Loucy (cell line): ENCODE measurements around the gene VWA7.
"Not testable (repeated sequence)": the region's sequence is repeated elsewhere in the genome, so short reads cannot be mapped to it uniquely, and the experiment has no call there.

Source experiments
- H2AFZ ChIP-seq: fragments of 200-600 bp; sonication (generic); 2 replicates; pipeline ENCODE4 v1.6.0; 2016; ENCODE audit warnings: antibody characterized with exemption, mild to moderate bottlenecking, low read length, moderate library complexity
- H3F3A ChIP-seq: fragments of 200-600 bp; 2 replicates; pipeline ENCODE4 v1.6.0; 2016; ENCODE audit warnings: antibody characterized with exemption, low read depth, mild to moderate bottlenecking
- H3K27me3 ChIP-seq: fragments of 200-600 bp; sonication (generic); 2 replicates; pipeline ENCODE4 v1.6.1; 2014; ENCODE audit warnings: low read length, mild to moderate bottlenecking; ENCODE audit not compliant: insufficient read depth, poor library complexity, severe bottlenecking
- H3K36me3 ChIP-seq: fragments of 200-600 bp; sonication (generic); 2 replicates; pipeline ENCODE4 v1.6.1; 2016; ENCODE audit warnings: low read length; ENCODE audit not compliant: insufficient read depth
- H3K4me1 ChIP-seq: fragments of 200-600 bp; sonication (generic); 2 replicates; pipeline ENCODE4 v1.5.1; 2014; ENCODE audit warnings: low read length, mild to moderate bottlenecking; ENCODE audit not compliant: insufficient read depth, poor library complexity, severe bottlenecking
- H3K4me2 ChIP-seq: fragments of 200-600 bp; sonication (generic); 2 replicates; pipeline ENCODE4 v1.6.0; 2014; ENCODE audit warnings: antibody characterized with exemption, low read length, low read depth, mild to moderate bottlenecking; ENCODE audit not compliant: poor library complexity, severe bottlenecking
- H3K4me3 ChIP-seq: fragments of 200-600 bp; sonication (generic); 2 replicates; pipeline ENCODE4 v1.5.1; 2014; ENCODE audit warnings: low read length, mild to moderate bottlenecking, mixed read lengths; ENCODE audit not compliant: poor library complexity, severe bottlenecking
- H3K79me2 ChIP-seq: fragments of 200-600 bp; sonication (generic); 2 replicates; pipeline ENCODE4 v1.6.1; 2014; ENCODE audit warnings: low read length; ENCODE audit not compliant: insufficient read depth
- H3K9ac ChIP-seq: fragments of 200-600 bp; sonication (generic); 2 replicates; pipeline ENCODE4 v1.6.0; 2014; ENCODE audit warnings: mild to moderate bottlenecking, low read depth, low read length, moderate library complexity; ENCODE audit not compliant: poor library complexity, severe bottlenecking
- H3K9me2 ChIP-seq: fragments of 200-600 bp; sonication (generic); replicated peaks from 2 replicates; pipeline ENCODE4 v1.6.1; 2016; ENCODE audit warnings: low read depth, low read length, mixed read lengths
- H3K9me3 ChIP-seq: fragments of 200-600 bp; sonication (generic); 2 replicates; pipeline ENCODE4 v1.6.1; 2014; ENCODE audit warnings: mild to moderate bottlenecking, antibody characterized with exemption, low read length, low read depth; ENCODE audit not compliant: insufficient read depth
- H4K20me1 ChIP-seq: fragments of 200-600 bp; sonication (generic); 2 replicates; pipeline ENCODE4 v1.6.0; 2014; ENCODE audit warnings: antibody characterized with exemption, low read length, mild to moderate bottlenecking; ENCODE audit not compliant: insufficient read depth, poor library complexity, severe bottlenecking
- CTCF ChIP-seq: fragments of 200-600 bp; sonication (generic); conservative IDR thresholded peaks from 2 replicates; pipeline ENCODE4 v1.5.1; 2014; ENCODE audit warnings: mild to moderate bottlenecking, antibody characterized with exemption, low read length
- EZH2phosphoT487 ChIP-seq: fragments of 200-600 bp; IDR thresholded peaks from 2 replicates; pipeline ENCODE4 v1.6.1; 2018; ENCODE audit warnings: antibody characterized with exemption, mild to moderate bottlenecking, moderate library complexity, borderline replicate concordance

Gene VWA7

DNA sequence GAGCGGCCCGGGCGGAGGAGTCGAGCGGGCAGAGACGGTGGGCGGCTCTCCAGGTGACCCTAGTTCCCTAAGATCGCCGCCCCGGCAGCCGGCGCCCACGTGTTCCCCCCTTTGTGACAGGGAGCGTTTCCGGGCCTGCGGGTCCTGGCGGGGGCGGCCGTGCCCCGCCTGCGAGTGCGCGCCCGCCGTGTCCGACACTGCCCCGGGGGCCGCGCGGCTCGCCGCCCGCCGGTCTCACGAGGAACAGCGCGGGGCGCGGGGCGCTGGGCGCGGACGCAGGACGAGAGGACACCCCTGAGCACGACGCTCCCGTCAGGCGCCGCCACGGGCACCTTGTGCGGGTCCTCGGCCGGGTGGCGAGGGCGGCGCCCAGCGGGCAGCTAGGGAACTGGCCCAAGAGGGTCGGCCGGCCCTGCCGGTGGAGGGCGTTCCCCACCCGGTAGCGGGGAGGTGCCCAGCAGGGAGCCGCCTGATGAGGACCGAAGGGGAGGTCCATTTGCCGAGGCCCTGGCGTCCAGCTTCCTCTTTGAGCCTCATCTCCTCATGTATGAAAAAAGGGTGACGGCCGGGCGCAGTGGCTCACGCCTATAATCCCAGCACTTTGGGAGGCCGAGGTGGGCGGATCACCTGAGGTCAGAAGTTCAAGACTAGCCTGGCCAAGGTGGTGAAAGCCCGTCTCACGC is 18.6 kb upstream of the VWA7 start, which contains the start of gene VARS1:
TSS of gene VARS1 (minus strand) at position 137 of the 683 bp plus-strand sequence. CDS start 535 bp downstream, outside the sequence.
- Histone ChIP-seq H3K9me3 (no peaks in the 10 kb centered on the region), H4K20me1 (peaks cover 19% of the 10 kb centered on the region), H3K4me1 (peaks cover 49% of the 10 kb centered on the region), H3F3A (peaks cover 9% of the 10 kb centered on the region; the same call in 1 of the 2 replicates), H3K79me2 (peaks cover 52% of the 10 kb centered on the region), H3K9me2 (no peaks in the 10 kb centered on the region), H3K27me3 (peaks cover 7% of the 10 kb centered on the region), H3K4me2 (peak within 1 kb of the TSS; percentile 90), H3K36me3 (peaks cover under 1% of the 10 kb centered on the region; the same call in 1 of the 2 replicates), H2AFZ (peak within 1 kb of the TSS; percentile 83), H3K9ac (peak within 1 kb of the TSS; percentile 96), H3K4me3 (peak within 1 kb of the TSS; percentile 100)
- TF ChIP-seq EZH2phosphoT487 (no peak), CTCF (peak; percentile 66)

- peak overlapping the region; percentile 96 for H3K9ac ChIP-seq
- peaks cover 19% of the 10 kb centered on the region for H4K20me1 ChIP-seq
- peak overlapping the region; percentile 90 for H3K4me2 ChIP-seq
- H3F3A ChIP-seq: peaks cover 9% of the 10 kb centered on the region; the same call in 1 of the 2 replicates
- H3K9me2 ChIP-seq: no peaks in the 10 kb centered on the region
- peaks cover 5% of the 10 kb centered on the region; the same call in 1 of the 2 replicates for H3K36me3 ChIP-seq
- no peaks in the 10 kb centered on the region for H3K9me3 ChIP-seq
- H3K27me3 ChIP-seq: peaks cover 7% of the 10 kb centered on the region
- peaks cover 52% of the 10 kb centered on the region for H3K79me2 ChIP-seq
- H2AFZ ChIP-seq: peak overlapping the region; percentile 83
- TF ChIP-seq EZH2phosphoT487 (no peak), CTCF (no peak)
- H3K4me3 ChIP-seq: peak overlapping the region; percentile 100
- peaks cover 49% of the 10 kb centered on the region for H3K4me1 ChIP-seq
These were observed 17.9 kb upstream of the VWA7 start for GRCh38 chr6:31794866-31795615.

DNA sequence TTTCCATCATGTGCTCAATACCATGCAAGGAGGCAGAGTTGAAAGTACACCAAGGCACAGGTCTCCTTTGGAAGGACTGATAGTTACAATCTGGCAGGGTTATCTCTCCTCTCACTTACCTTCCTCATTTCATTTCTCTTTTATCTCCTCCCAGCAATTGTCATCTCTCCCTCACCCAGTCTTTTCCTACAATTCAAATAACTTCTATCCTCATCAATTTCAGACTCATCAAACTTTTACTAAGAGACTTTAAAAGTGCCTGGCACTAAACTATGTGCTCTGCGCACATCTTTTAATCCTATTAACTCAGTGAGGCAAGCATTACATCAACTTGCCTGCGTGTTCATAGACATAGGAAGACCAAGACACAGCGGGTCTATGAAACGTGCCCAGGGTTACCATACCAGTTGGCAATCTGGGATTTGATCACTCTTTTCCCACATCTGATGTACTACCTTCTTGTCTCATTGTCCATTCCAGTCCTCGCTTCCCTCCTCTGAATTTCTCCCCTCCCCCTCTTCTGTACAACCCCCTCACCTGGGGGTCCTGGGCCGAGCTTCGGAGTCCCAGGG is 17.3 kb upstream of the VWA7 start:
- H2AFZ ChIP-seq: no peak overlapping the region
- H4K20me1 ChIP-seq: peaks cover 19% of the 10 kb centered on the region
- H3K27me3 ChIP-seq: peaks cover 7% of the 10 kb centered on the region
- H3K9me2 ChIP-seq: no peaks in the 10 kb centered on the region
- TF ChIP-seq EZH2phosphoT487: no peak
- TF ChIP-seq CTCF: no peak
- H3K36me3 ChIP-seq: peaks cover 6% of the 10 kb centered on the region
- peak overlapping the region; percentile 90 for H3K4me2 ChIP-seq
- H3K79me2 ChIP-seq: peaks cover 47% of the 10 kb centered on the region
- H3K4me3 ChIP-seq: peak overlapping the region; percentile 100
- H3K9ac ChIP-seq: peak overlapping the region; percentile 96
- H3K4me1 ChIP-seq: peaks cover 49% of the 10 kb centered on the region
- H3K9me3 ChIP-seq: no peaks in the 10 kb centered on the region
- peaks cover 9% of the 10 kb centered on the region; the same call in 1 of the 2 replicates for H3F3A ChIP-seq

DNA sequence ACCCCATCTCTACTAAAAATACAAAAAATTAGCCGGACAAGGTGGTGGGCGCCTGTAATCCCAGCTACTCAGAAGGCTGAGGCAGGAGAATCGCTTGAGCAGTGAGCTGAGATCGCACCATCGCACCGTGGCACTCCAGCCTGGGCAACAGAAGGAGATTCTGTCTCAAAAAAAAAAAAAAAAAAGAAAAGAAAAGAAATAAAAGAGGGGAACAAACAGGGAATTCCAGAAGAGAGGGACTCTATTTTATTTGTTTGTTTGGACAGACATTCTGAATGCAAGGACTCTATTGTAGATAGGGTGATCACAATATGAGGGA is 16.8 kb upstream of the VWA7 start:
- H3K36me3 ChIP-seq: not testable (repeated sequence)
- Histone ChIP-seq H3K9ac (peak overlapping the region; percentile 96), H3K79me2 (peaks cover 43% of the 10 kb centered on the region)

More for the DNA sequence above, 16.8 kb upstream of the VWA7 start:
- H3K9me3 ChIP-seq, H3K9me2 ChIP-seq, H3K27me3 ChIP-seq, H3F3A ChIP-seq, H2AFZ ChIP-seq: not testable (repeated sequence)
- H4K20me1 ChIP-seq: peaks cover 19% of the 10 kb centered on the region
- H3K4me3 ChIP-seq: peak overlapping the region; percentile 100
- H3K4me1 ChIP-seq: peaks cover 49% of the 10 kb centered on the region
- peak overlapping the region; percentile 90 for H3K4me2 ChIP-seq
